SH-SY5Y (cell line): ENCODE results near the gene CCDC91.

Experiments
- GATA2 ChIP-seq: IDR thresholded peaks from 2 replicates; pipeline ENCODE4 v1.6.1; 2011; ENCODE audit warnings: mild to moderate bottlenecking, low read depth, low read length
- GATA3 ChIP-seq: IDR thresholded peaks from 2 replicates; pipeline ENCODE4 v1.6.1; 2011; ENCODE audit warnings: low read depth, mild to moderate bottlenecking, low read length, moderate library complexity

GRCh38 chr12:28500373-28501024 is 310.2 kb downstream of the CCDC91 start:
- TF ChIP-seq GATA2 = no peak
- no peak for TF ChIP-seq GATA3
